Right cardiac atrium (tissue), 5 donors: ENCODE results near the gene SRCAP. TPM values are rescaled to one million over a fixed set of nuclear protein-coding genes. Genes with fewer than 3 reads are reported as not detected.
A peak's percentile ranks its signal among the peaks of the same experiment; 100 is the strongest.

Experiments
- ATAC-seq, 2 donors: fragments of 200-7000 bp; cut with Tn5 transposase; one replicate each; pipeline versions ENCODE4 v1.8.0 to v1.9.1; 2020; ENCODE audit warnings: moderate library complexity in 2 of 2, mild to moderate bottlenecking in 1 of 2
- DNase-seq, 3 donors: peaks; one replicate each; pipeline ENCODE4 v3.0.0-alpha.2; 2020
- H3K27ac ChIP-seq: one replicate; pipeline ENCODE4 v1.5.1; 2013; ENCODE audit warnings: mild to moderate bottlenecking, low read length, control low read depth, moderate library complexity
- H3K27me3 ChIP-seq: one replicate; pipeline ENCODE4 v1.6.1; 2013; ENCODE audit not compliant: control insufficient read depth, insufficient read depth
- H3K4me1 ChIP-seq: one replicate; pipeline ENCODE4 v1.6.1; 2013; ENCODE audit warnings: low read length; ENCODE audit not compliant: control insufficient read depth, insufficient read depth
- H3K4me3 ChIP-seq: one replicate; pipeline ENCODE4 v1.5.1; 2013; ENCODE audit warnings: low read length, control low read depth
- H3K9me3 ChIP-seq: one replicate; pipeline ENCODE4 v1.6.1; 2013; ENCODE audit warnings: low read length; ENCODE audit not compliant: control insufficient read depth
- WGBS: extraction: QIAGEN DNeasy Blood & Tissue Kit; methylation state at CpG from one replicate; pipeline ENCODE4 v1.1.7; 2013; 5-methylcytosine and 5-hydroxymethylcytosine counted together
- intact Hi-C, 4 donors: fragments of 100-400 bp; cut with DNase I; formaldehyde crosslinking; loops; one replicate each; pipeline versions ENCODE4 v1.11.0 to v1.14.0; 2022 to 2023
- polyA plus RNA-seq: library from polyadenylated mRNA; stranded (reverse); fragments of 200-250 nt; gene quantifications from one replicate; pipeline ENCODE4 v1.2.3, GENCODE V29; 2013
- total RNA-seq, 4 donors: library from RNA; stranded (reverse); fragmentation: NEBNext Ultra II Directional; extraction: Animal tissue kit (Norgen Biotek cat#: 25700); gene quantifications; one replicate each; pipeline ENCODE4 v1.2.1, GENCODE V29; 2021
- donor health status: healthy with polysubstance abuse.
- donor health status: DM: no; HTN: yes; CAD: no.
- donor health status: DM: no; HTN: no; CAD: no.
- donor health status: DM: no; HTN: yes; CAD: no; lungs with severe emphysema.
- donor health status: DM: yes; HTN: yes; CAD: no.

The SRCAP gene
- total and polyA plus RNA-seq, 5 donors = 27.6 to 61.2 (median 43.6) TPM

GRCh38 chr16:30761427-30761927 lies 62.5 kb downstream of the SRCAP start:
- Histone ChIP-seq H3K4me1 (peaks cover 9% of the 10 kb centered on the region), H3K9me3 (no peaks in the 10 kb centered on the region), H3K27ac (no peak overlapping the region), H3K27me3 (no peaks in the 10 kb centered on the region), H3K4me3 (peak overlapping the region; percentile 73)
- ATAC-seq = peak; percentile 24 to 46
- DNase-seq = peak in 1 of 3 donors; percentile 60
- intact Hi-C loops = loop anchor here in 1 of 4 donors (10.0 kb wide), 1 partner anchor 57 kb away; no protein-coding TSS in a partner anchor
- WGBS = under 1% methylated on average over 64 of the region's 64 CpGs

DNA sequence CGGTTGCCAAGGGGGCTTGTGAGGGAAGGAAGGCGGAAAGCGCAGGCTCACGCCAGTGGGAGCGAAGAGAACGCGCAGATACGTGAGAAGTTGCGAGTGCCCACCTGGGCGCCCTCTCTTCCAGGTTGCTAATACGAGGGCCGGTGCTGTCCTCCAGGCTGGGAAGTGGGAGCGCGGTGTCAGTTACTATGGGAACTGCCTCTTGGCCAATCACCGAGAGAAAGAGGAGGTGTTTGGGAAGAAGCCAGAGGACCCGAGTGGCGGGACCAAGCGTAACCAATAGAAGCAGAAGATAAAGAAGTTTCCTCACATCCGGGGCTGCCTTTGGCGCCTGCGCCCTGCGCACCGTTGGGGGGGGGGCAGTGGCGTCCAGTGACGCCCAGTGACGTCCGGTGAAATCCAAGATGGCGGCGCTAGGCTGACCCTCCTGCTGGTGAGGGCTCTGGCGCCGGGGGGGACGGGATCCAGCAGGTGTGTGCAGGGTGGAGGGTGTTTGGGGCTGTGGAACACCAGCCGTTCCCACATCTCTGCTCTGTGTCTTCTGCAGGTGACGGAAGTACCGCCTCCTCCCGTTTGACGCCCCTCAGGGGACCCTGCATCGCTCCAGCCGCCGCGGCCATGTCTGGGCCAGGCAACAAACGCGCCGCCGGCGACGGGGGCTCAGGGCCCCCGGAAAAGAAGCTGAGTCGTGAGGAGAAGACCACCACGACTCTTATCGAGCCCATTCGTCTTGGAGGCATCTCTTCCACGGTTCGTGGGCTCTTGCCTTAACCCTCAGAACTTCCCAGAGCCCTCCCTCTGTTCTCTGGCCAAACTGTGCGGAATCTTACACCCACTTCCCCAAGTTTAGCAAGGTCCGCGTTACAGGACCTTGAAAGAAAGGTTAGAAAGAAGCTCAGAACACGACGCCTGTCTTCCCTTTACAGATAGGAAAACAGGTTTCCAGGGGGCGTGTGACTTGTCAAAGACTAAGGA lies 63.2 kb downstream of the SRCAP start, which contains the start of the genes CFAP119 and RNF40:
Gene CFAP119, minus strand, starts transcription at position 135 of the 975 bp plus-strand sequence. CDS start 314 bp downstream, outside the sequence.
Gene RNF40, plus strand, starts transcription at position 395 of the 975 bp plus-strand sequence. Its CDS starts 224 bp downstream, at position 619.
- intact Hi-C loops = loop anchor here in 1 of 4 donors (10.0 kb wide), 1 partner anchor 57 kb away; no protein-coding TSS in a partner anchor
- H3K9me3 ChIP-seq = no peaks in the 10 kb centered on the region
- under 1% methylated on average over 60 of the region's 60 CpGs for WGBS
- H3K27me3 ChIP-seq = no peaks in the 10 kb centered on the region
- H3K4me1 ChIP-seq = peaks cover 9% of the 10 kb centered on the region
- DNase-seq (peak; percentile 96 to 98 (median 98)), ATAC-seq (peak; percentile 96 to 97)
- H3K27ac ChIP-seq = peak within 1 kb of the TSS; percentile 82
- peak within 1 kb of the TSS; percentile 91 for H3K4me3 ChIP-seq

GRCh38 chr16:30762991-30763725 lies 64.2 kb downstream of the SRCAP start:
- DNase-seq (peak in 1 of 3 donors; percentile 37), ATAC-seq (no peak)
- 67% methylated on average over 15 of the region's 15 CpGs for WGBS
- Histone ChIP-seq H3K27ac (no peak overlapping the region), H3K27me3 (no peaks in the 10 kb centered on the region), H3K9me3 (no peaks in the 10 kb centered on the region), H3K4me3 (peak overlapping the region; percentile 91), H3K4me1 (peaks cover 9% of the 10 kb centered on the region)
- intact Hi-C loops = loop anchor here in 1 of 4 donors (10.0 kb wide), 1 partner anchor 58 kb away; no protein-coding TSS in a partner anchor

DNA sequence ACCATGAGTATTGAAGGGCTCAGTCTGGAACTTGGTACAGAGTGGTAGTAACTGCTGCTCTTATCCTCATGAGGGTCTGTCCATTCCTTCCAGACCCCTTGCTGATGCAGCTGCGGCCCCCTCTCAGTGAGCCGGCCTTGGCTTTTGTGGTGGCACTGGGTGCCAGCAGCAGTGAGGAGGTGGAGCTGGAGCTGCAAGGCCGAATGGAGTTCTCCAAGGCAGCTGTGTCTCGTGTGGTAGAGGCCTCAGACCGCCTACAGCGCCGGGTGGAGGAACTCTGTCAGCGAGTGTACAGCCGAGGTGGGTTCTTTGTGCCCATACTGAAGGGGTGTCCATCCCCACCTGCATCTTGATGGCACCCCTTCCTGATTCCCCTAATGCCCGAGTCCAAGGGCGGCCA lies 65.1 kb downstream of the SRCAP start:
- intact Hi-C loops = loop anchor here in 1 of 4 donors (10.0 kb wide), 1 partner anchor 59 kb away; no protein-coding TSS in a partner anchor
- WGBS = 91% methylated on average over 11 of the region's 11 CpGs
- ATAC-seq (no peak), DNase-seq (peak in 1 of 3 donors; percentile 38)
- Histone ChIP-seq H3K4me3 (no peak overlapping the region), H3K27ac (no peak overlapping the region), H3K4me1 (peaks cover 9% of the 10 kb centered on the region), H3K27me3 (no peaks in the 10 kb centered on the region), H3K9me3 (no peaks in the 10 kb centered on the region)

DNA sequence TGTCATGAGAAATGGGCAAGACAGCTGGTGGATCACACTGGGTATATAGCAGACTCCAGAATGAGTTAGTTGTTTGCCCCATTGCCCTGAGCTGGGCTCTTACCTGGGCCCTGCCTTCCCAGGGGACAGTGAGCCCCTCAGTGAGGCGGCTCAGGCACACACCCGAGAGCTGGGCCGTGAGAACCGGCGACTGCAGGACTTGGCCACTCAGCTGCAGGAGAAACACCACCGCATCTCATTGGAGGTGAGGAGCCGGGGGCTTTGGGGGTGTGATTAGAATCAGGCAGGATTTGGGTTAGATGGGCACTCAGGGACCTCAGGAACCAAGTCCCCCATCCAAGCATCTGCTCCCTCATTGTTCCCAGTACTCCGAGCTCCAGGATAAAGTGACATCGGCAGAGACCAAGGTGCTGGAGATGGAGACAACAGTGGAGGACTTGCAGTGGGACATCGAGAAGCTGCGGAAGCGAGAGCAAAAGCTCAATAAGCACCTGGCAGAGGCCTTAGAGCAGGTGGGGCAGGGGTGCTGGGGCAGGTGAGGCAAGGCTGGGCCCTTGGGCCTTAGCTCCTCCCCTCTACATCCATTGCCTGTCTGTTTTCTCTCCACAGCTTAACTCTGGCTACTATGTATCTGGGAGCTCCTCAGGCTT lies 66.0 kb downstream of the SRCAP start:
- ATAC-seq (no peak), DNase-seq (peak in 1 of 3 donors; percentile 26)
- Histone ChIP-seq H3K4me1 (peaks cover 9% of the 10 kb centered on the region), H3K4me3 (no peak overlapping the region), H3K27ac (no peak overlapping the region), H3K9me3 (no peaks in the 10 kb centered on the region), H3K27me3 (no peaks in the 10 kb centered on the region)
- 93% methylated on average over 12 of the region's 12 CpGs for WGBS
- intact Hi-C loops = loop anchor here in 1 of 4 donors (10.0 kb wide), 1 partner anchor 60 kb away; no protein-coding TSS in a partner anchor

GRCh38 chr16:30766206-30766932 lies 67.4 kb downstream of the SRCAP start:
- intact Hi-C loops = loop anchor here in 1 of 4 donors (10.0 kb wide), 1 partner anchor 62 kb away; no protein-coding TSS in a partner anchor
- no peak overlapping the region for H3K27ac ChIP-seq
- H3K4me3 ChIP-seq = no peak overlapping the region
- peaks cover 9% of the 10 kb centered on the region for H3K4me1 ChIP-seq
- H3K27me3 ChIP-seq = no peaks in the 10 kb centered on the region
- DNase-seq = peak in 1 of 3 donors; percentile 56
- no peak for ATAC-seq
- WGBS = 78% methylated on average over 29 of the region's 29 CpGs
- no peaks in the 10 kb centered on the region for H3K9me3 ChIP-seq

DNA sequence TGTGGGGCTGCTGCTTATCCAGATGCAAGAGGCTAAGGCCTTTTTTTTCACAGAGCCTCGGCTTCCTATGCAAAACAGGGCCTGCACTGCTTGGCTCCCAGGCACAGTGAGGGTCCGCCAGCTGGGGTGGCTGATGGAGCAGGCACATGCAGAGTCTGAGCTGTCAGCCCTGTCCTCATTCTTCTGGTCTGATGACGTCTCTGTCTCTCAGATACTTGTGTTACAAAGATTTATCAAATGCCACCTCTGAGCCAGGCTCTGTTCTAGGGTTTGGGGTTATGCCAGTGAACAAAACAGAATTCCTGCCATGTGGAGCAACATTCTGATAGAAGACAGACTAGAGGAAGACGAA lies 67.9 kb downstream of the SRCAP start:
- ATAC-seq (peak; percentile 4 to 39), DNase-seq (peak in 1 of 3 donors; percentile 42)
- intact Hi-C loops = loop anchor here in 1 of 4 donors (10.0 kb wide), 1 partner anchor 62 kb away; no protein-coding TSS in a partner anchor
- H3K27ac ChIP-seq = no peak overlapping the region
- no peaks in the 10 kb centered on the region for H3K9me3 ChIP-seq
- peaks cover 9% of the 10 kb centered on the region for H3K4me1 ChIP-seq
- H3K27me3 ChIP-seq = no peaks in the 10 kb centered on the region
- no peak overlapping the region for H3K4me3 ChIP-seq
- 55% methylated on average over 4 of the region's 4 CpGs for WGBS

DNA sequence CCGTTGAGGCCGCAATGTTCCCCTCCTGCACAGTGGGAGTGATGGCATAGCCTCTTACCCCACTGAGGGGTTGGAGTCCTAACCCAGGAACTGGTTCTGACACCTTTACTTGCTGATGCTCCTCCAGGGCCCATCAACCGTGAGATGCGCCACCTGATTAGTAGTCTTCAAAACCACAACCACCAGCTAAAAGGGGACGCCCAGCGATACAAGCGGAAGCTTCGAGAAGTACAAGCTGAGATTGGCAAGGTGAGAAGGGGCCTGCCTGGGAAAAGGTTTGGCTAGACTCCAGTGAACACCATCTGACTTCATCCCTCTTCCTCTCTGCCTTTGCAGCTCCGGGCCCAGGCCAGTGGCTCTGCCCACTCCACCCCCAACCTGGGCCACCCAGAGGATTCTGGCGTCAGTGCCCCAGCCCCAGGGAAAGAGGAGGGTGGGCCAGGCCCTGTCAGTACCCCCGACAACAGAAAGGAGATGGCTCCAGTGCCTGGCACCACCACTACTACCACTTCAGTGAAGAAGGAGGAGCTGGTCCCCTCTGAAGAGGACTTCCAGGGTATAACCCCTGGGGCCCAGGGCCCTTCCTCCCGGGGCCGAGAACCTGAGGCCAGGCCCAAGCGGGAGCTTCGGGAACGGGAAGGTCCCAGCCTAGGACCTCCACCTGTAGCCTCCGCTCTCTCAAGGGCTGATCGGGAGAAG lies 68.9 kb downstream of the SRCAP start:
- Histone ChIP-seq H3K9me3 (no peaks in the 10 kb centered on the region), H3K4me1 (peaks cover 8% of the 10 kb centered on the region), H3K27me3 (no peaks in the 10 kb centered on the region), H3K4me3 (no peak overlapping the region), H3K27ac (no peak overlapping the region)
- ATAC-seq (no peak), DNase-seq (peak in 1 of 3 donors; percentile 49)
- WGBS = 83% methylated on average over 18 of the region's 18 CpGs
- intact Hi-C loops = loop anchor here in 1 of 4 donors (10.0 kb wide), 1 partner anchor 63 kb away; no protein-coding TSS in a partner anchor

GRCh38 chr16:30768583-30769181 lies 69.7 kb downstream of the SRCAP start:
- DNase-seq (no peak), ATAC-seq (no peak)
- no peaks in the 10 kb centered on the region for H3K27me3 ChIP-seq
- 95% methylated on average over 23 of the region's 23 CpGs for WGBS
- no peak overlapping the region for H3K27ac ChIP-seq
- peaks cover 3% of the 10 kb centered on the region for H3K4me1 ChIP-seq
- no peaks in the 10 kb centered on the region for H3K9me3 ChIP-seq
- intact Hi-C loops = loop anchor here in 1 of 4 donors (10.0 kb wide), 1 partner anchor 64 kb away; no protein-coding TSS in a partner anchor
- H3K4me3 ChIP-seq = no peak overlapping the region
